ENCODE data around the gene RBSN. TPM values are rescaled to one million over a fixed set of nuclear protein-coding genes. Genes with fewer than 3 reads are reported as not detected.

Gene RBSN
- total and polyA plus RNA-seq, 2 of the 4 experiments (the other 2 are of a cell fraction) = 8.7 to 33.7 TPM

GRCh38 chr3:15056676-15057404 lies 42.1 kb downstream of the RBSN start:
- CTCF ChIA-PET = no interaction called here
- BruUV-seq (replicated peaks) = no TSS peak
- intact Hi-C loops (cut with micrococcal nuclease) = no loop called here

More at GRCh38 chr3:15056676-15057404, 42.1 kb downstream of the RBSN start:
- WGBS, 2 experiments (ENCODE audit: extremely low coverage in 2 of 2, insufficient read length in 1 of 2) = 96% methylated on average over 9 of the region's 19 CpGs; no CpG with 5 or more reads in 1 of the 2 experiments
- Histone ChIP-seq H4K91ac (ENCODE audit: insufficient read depth, low read depth, low read length) (no peak overlapping the region), H3K27ac (ENCODE audit: insufficient read depth, low read length) (no peak overlapping the region), H4K20me1 (ENCODE audit: insufficient read depth, low read length) (peaks cover 11% of the 10 kb centered on the region), H2AFZ (replicated peaks; ENCODE audit: low read length, poor library complexity) (no peak overlapping the region), H2BK5ac (ENCODE audit: low read depth, low read length, poor library complexity, severe bottlenecking) (no peak overlapping the region), H3K18ac (ENCODE audit: low read depth, low read length) (no peak overlapping the region), H3K4me2 (ENCODE audit: low read depth, low read length) (no peak overlapping the region), H3K27me3 (ENCODE audit: control insufficient read depth, insufficient read depth, low read length) (no peaks in the 10 kb centered on the region), H3K56ac (ENCODE audit: extremely low read depth, insufficient read depth, low read length) (no peak overlapping the region), H2AK5ac (ENCODE audit: low read depth, low read length) (no peak overlapping the region), H4K8ac (ENCODE audit: low read depth in 2 of 2, low read length in 2 of 2) (no peak overlapping the region), H3K23ac (ENCODE audit: low read depth, low read length) (no peak overlapping the region), H3K14ac (replicated peaks; ENCODE audit: low read depth, low read length) (no peak overlapping the region), H3K4ac (ENCODE audit: low read depth, low read length) (no peak overlapping the region), H3K9ac (ENCODE audit: low read depth, low read length) (no peak overlapping the region), H3K9me3 (ENCODE audit: control insufficient read depth, insufficient read depth, low read length) (no peaks in the 10 kb centered on the region), H3K4me3 (ENCODE audit: insufficient read depth, low read depth, low read length) (no peak overlapping the region), H2AK9ac (replicated peaks; ENCODE audit: low read depth, low read length, poor library complexity) (peak overlapping the region; percentile 71), H2BK20ac (ENCODE audit: low read depth, low read length) (no peak overlapping the region), H3K79me1 (ENCODE audit: low read depth in 1 of 2, low read length in 2 of 2) (peaks cover 37% of the 10 kb centered on the region in 2 experiments), H2BK15ac (ENCODE audit: low read depth, low read length) (no peak overlapping the region), H3K9me1 (ENCODE audit: insufficient read depth, low read length) (no peaks in the 10 kb centered on the region), H4K5ac (ENCODE audit: low read depth, low read length) (no peak overlapping the region), H2BK120ac (ENCODE audit: low read depth, low read length) (no peak overlapping the region), H3K4me1 (ENCODE audit: control insufficient read depth, insufficient read depth, low read length) (peaks cover 3% of the 10 kb centered on the region; the same call in 1 of the 2 replicates), H3K36me3 (ENCODE audit: control insufficient read depth, insufficient read depth, low read length) (peaks cover 32% of the 10 kb centered on the region)
- TF ChIP-seq RCOR1 (IDR thresholded peaks at IDR 0.05; ENCODE audit: insufficient replicate concordance, low read length) (no peak), BHLHE40 (IDR thresholded peaks at IDR 0.05; ENCODE audit: low read depth, low read length) (no peak), SMC3 (IDR thresholded peaks at IDR 0.05; ENCODE audit: low read depth, low read length) (no peak), NFE2L2 (IDR thresholded peaks at IDR 0.05; ENCODE audit: low read depth, low read length) (no peak), FOS (IDR thresholded peaks at IDR 0.05; ENCODE audit: low read depth, low read length) (no peak), MAZ (IDR thresholded peaks at IDR 0.05; ENCODE audit: borderline replicate concordance, low read depth, low read length) (no peak), ELK1 (IDR thresholded peaks at IDR 0.05; ENCODE audit: borderline replicate concordance, low read depth, low read length) (no peak), POLR2A (IDR thresholded peaks at IDR 0.05; ENCODE audit: low read depth, low read length) (no peak), CHD1 (IDR thresholded peaks at IDR 0.05; ENCODE audit: low read depth, low read length) (no peak), MAFK (IDR thresholded peaks at IDR 0.05; ENCODE audit: low read depth, low read length) (no peak), MXI1 (IDR thresholded peaks at IDR 0.05; ENCODE audit: borderline replicate concordance, low read depth, low read length) (no peak), CEBPB (IDR thresholded peaks at IDR 0.05; ENCODE audit: low read depth, low read length) (no peak), CTCF (conservative IDR thresholded peaks at IDR 0.05; ENCODE audit: low read depth, low read length) (no peak), RAD21 (IDR thresholded peaks at IDR 0.05; ENCODE audit: low read length) (no peak), RFX5 (IDR thresholded peaks at IDR 0.05; ENCODE audit: low read depth, low read length) (no peak)
- TF ChIP-seq, protein P1, sequence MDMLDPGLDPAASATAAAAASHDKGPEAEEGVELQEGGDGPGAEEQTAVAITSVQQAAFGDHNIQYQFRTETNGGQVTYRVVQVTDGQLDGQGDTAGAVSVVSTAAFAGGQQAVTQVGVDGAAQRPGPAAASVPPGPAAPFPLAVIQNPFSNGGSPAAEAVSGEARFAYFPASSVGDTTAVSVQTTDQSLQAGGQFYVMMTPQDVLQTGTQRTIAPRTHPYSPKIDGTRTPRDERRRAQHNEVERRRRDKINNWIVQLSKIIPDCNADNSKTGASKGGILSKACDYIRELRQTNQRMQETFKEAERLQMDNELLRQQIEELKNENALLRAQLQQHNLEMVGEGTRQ (IDR thresholded peaks at IDR 0.05; ENCODE audit: low read depth, low read length) = no peak
- in situ Hi-C loops (cut with MboI; ENCODE audit: low sequenced_read_pairs) = no loop called here
- POLR2A ChIA-PET (ENCODE audit: unreplicated experiment) = no interaction called here
- DNase-seq (no peak), ATAC-seq (ENCODE audit: low read depth) (no peak)
- dilution Hi-C loops (cut with HindIII; ENCODE audit: low sequenced_read_pairs, unreplicated experiment) = no loop called here

All from IMR-90 (cell line).